Stimulated activated CD8-positive, alpha-beta memory T cell treated with anti-CD3 and anti-CD28 coated beads, Interleukin-7, amount 100 ng/mL, for 1 hour (primary cell): ENCODE measurements around the gene RAB17.

Source experiments
- DNase-seq, 2 donors: peaks; one replicate each; pipeline ENCODE4 v3.0.0-alpha.2; 2020; ENCODE audit warnings: low read depth in 2 of 2

RAB17 gene

GRCh38 chr2:237564526-237565131 lies 25.9 kb downstream of the RAB17 start:
- DNase-seq, result no peak

GRCh38 chr2:237563816-237564215 lies 26.7 kb downstream of the RAB17 start:
- DNase-seq, result no peak

- DNase-seq, result no peak
Measured at GRCh38 chr2:237561221-237561620, 29.3 kb downstream of the RAB17 start.

GRCh38 chr2:237558961-237559641 lies 31.4 kb downstream of the RAB17 start:
- DNase-seq, result no peak

- no peak for DNase-seq
Measured at GRCh38 chr2:237557633-237558015, 32.9 kb downstream of the RAB17 start.

- no peak for DNase-seq
Measured at GRCh38 chr2:237556773-237557632, 33.5 kb downstream of the RAB17 start.

- no peak for DNase-seq
Measured at GRCh38 chr2:237555560-237555959, 35.0 kb downstream of the RAB17 start.

GRCh38 chr2:237553948-237554347 lies 36.6 kb downstream of the RAB17 start:
- no peak for DNase-seq

- DNase-seq, result no peak
Measured at GRCh38 chr2:237552908-237553307, 37.6 kb downstream of the RAB17 start.

GRCh38 chr2:237551071-237551574 lies 39.4 kb downstream of the RAB17 start:
- DNase-seq, result no peak

GRCh38 chr2:237549643-237550415 lies 40.7 kb downstream of the RAB17 start:
- no peak for DNase-seq

- no peak for DNase-seq
Measured at GRCh38 chr2:237549216-237549615, 41.3 kb downstream of the RAB17 start.

GRCh38 chr2:237547841-237548416 lies 42.6 kb downstream of the RAB17 start:
- no peak for DNase-seq

GRCh38 chr2:237546876-237547395 lies 43.6 kb downstream of the RAB17 start:
- DNase-seq, result no peak

- no peak for DNase-seq
Measured at GRCh38 chr2:237546040-237546875, 44.3 kb downstream of the RAB17 start.

- no peak for DNase-seq
Measured at GRCh38 chr2:237542001-237542704, 48.4 kb downstream of the RAB17 start.

- no peak for DNase-seq
Measured at GRCh38 chr2:237541243-237541642, 49.3 kb downstream of the RAB17 start.

- DNase-seq, result no peak
Measured at GRCh38 chr2:237540823-237541222, 49.7 kb downstream of the RAB17 start.

GRCh38 chr2:237540223-237540775 lies 50.2 kb downstream of the RAB17 start:
- no peak for DNase-seq
